NCI-H146 treated with DMSO at 0.1 percent for 48 hours (cell line): ENCODE results near the gene HELZ.

Experiments used
- DNase-seq: peaks from one replicate; lab custom pipeline; 2025; ENCODE audit not compliant: unreplicated experiment; lab: John Stamatoyannopoulos, UW

The HELZ gene

GRCh38 chr17:67035131-67036083 lies 209.6 kb downstream of the HELZ start:
- DNase-seq = no peak

GRCh38 chr17:67033613-67034012 lies 211.4 kb downstream of the HELZ start:
- no peak for DNase-seq

- DNase-seq = no peak
Measured at GRCh38 chr17:67032985-67033384, 212.0 kb downstream of the HELZ start.

- no peak for DNase-seq
Measured at GRCh38 chr17:67032382-67032781, 212.6 kb downstream of the HELZ start.

GRCh38 chr17:67030641-67031040 lies 214.4 kb downstream of the HELZ start:
- DNase-seq = no peak

- DNase-seq = no peak
Measured at GRCh38 chr17:67027031-67027628, 217.9 kb downstream of the HELZ start.

- DNase-seq = no peak
Measured at GRCh38 chr17:67026341-67026740, 218.7 kb downstream of the HELZ start.

- DNase-seq = no peak
Measured at GRCh38 chr17:67025216-67025792, 219.7 kb downstream of the HELZ start.

- DNase-seq = no peak
Measured at GRCh38 chr17:67024736-67025135, 220.3 kb downstream of the HELZ start.

- no peak for DNase-seq
Measured at GRCh38 chr17:67022451-67022810, 222.6 kb downstream of the HELZ start.

- no peak for DNase-seq
Measured at GRCh38 chr17:67021743-67022450, 223.1 kb downstream of the HELZ start.

- DNase-seq = no peak
Measured at GRCh38 chr17:67021196-67021595, 223.8 kb downstream of the HELZ start.
